Measurements from ENCODE around the gene RAB11FIP3. TPM values are rescaled to one million over a fixed set of nuclear protein-coding genes. Genes with fewer than 3 reads are reported as not detected.
A peak's percentile ranks its signal among the peaks of the same experiment; 100 is the strongest.
"Not testable (repeated sequence)": the region's sequence is repeated elsewhere in the genome, so short reads cannot be mapped to it uniquely, and the experiment has no call there.

Gene RAB11FIP3
- total and polyA plus RNA-seq, 5 donors from 2014 or later = 1.0 to 34.5 (median 1.5) TPM

GRCh38 chr16:483341-484075 lies 58.1 kb downstream of the RAB11FIP3 start:
- no peaks in the 10 kb centered on the region for H3K27me3 ChIP-seq (ENCODE audit: control insufficient read depth, insufficient read depth, low read length)
- H3K27ac ChIP-seq (ENCODE audit: insufficient read depth, low read length, poor library complexity, severe bottlenecking) = no peak overlapping the region
- no peak for ATAC-seq (ENCODE audit: low read depth in 2 of 2)
- H3K36me3 Mint-ChIP-seq = peaks cover 9% of the 10 kb centered on the region
- no peak overlapping the region for H3K27ac Mint-ChIP-seq
- no peak overlapping the region for H3K4me3 ChIP-seq (ENCODE audit: low read depth, low read length)
- H3K4me3 Mint-ChIP-seq = no peak overlapping the region
- no peaks in the 10 kb centered on the region for H3K27me3 Mint-ChIP-seq
- H3K36me3 ChIP-seq (ENCODE audit: control insufficient read depth, insufficient read depth, low read length) = peaks cover 4% of the 10 kb centered on the region
- no peaks in the 10 kb centered on the region for H3K4me1 ChIP-seq (ENCODE audit: control insufficient read depth, insufficient read depth, low read length, poor library complexity, severe bottlenecking)
- H3K9me3 ChIP-seq (ENCODE audit: control insufficient read depth in 2 of 2, low read length in 2 of 2) = no peaks in the 10 kb centered on the region
- no peak for DNase-seq
- H3K9me3 Mint-ChIP-seq = no peaks in the 10 kb centered on the region
- H3K4me1 Mint-ChIP-seq = no peaks in the 10 kb centered on the region

GRCh38 chr16:489606-490005 lies 64.2 kb downstream of the RAB11FIP3 start:
- H3K36me3 ChIP-seq (ENCODE audit: control insufficient read depth, insufficient read depth, low read length) = peaks cover 11% of the 10 kb centered on the region
- Mint-ChIP-seq H3K4me3 (no peak overlapping the region), H3K27me3 (no peaks in the 10 kb centered on the region), H3K27ac (no peak overlapping the region), H3K4me1 (no peaks in the 10 kb centered on the region), H3K36me3 (peaks cover 14% of the 10 kb centered on the region), H3K9me3 (no peaks in the 10 kb centered on the region)
- H3K4me1 ChIP-seq (ENCODE audit: control insufficient read depth, insufficient read depth, low read length, poor library complexity, severe bottlenecking) = no peaks in the 10 kb centered on the region
- no peaks in the 10 kb centered on the region for H3K27me3 ChIP-seq (ENCODE audit: control insufficient read depth, insufficient read depth, low read length)
- H3K4me3 ChIP-seq (ENCODE audit: low read depth, low read length) = no peak overlapping the region
- no peak overlapping the region for H3K27ac ChIP-seq (ENCODE audit: insufficient read depth, low read length, poor library complexity, severe bottlenecking)
- DNase-seq (no peak), ATAC-seq (ENCODE audit: low read depth in 2 of 2) (no peak)
- H3K9me3 ChIP-seq (ENCODE audit: control insufficient read depth in 2 of 2, low read length in 2 of 2) = no peaks in the 10 kb centered on the region

GRCh38 chr16:490768-491167 lies 65.3 kb downstream of the RAB11FIP3 start:
- H3K9me3 Mint-ChIP-seq = no peaks in the 10 kb centered on the region
- no peak overlapping the region for H3K4me3 Mint-ChIP-seq
- no peak overlapping the region for H3K27ac ChIP-seq (ENCODE audit: insufficient read depth, low read length, poor library complexity, severe bottlenecking)
- H3K4me1 ChIP-seq (ENCODE audit: control insufficient read depth, insufficient read depth, low read length, poor library complexity, severe bottlenecking) = no peaks in the 10 kb centered on the region
- H3K27me3 ChIP-seq (ENCODE audit: control insufficient read depth, insufficient read depth, low read length) = no peaks in the 10 kb centered on the region
- ATAC-seq (ENCODE audit: low read depth in 2 of 2) (no peak), DNase-seq (no peak)
- peaks cover 0 to 4% (median 0%) of the 10 kb centered on the region in 4 donors for H3K4me1 Mint-ChIP-seq
- H3K36me3 ChIP-seq (ENCODE audit: control insufficient read depth, insufficient read depth, low read length) = peaks cover 11% of the 10 kb centered on the region
- no peak overlapping the region for H3K27ac Mint-ChIP-seq
- H3K36me3 Mint-ChIP-seq = peaks cover 14% of the 10 kb centered on the region
- H3K27me3 Mint-ChIP-seq = no peaks in the 10 kb centered on the region
- no peak overlapping the region for H3K4me3 ChIP-seq (ENCODE audit: low read depth, low read length)
- no peaks in the 10 kb centered on the region for H3K9me3 ChIP-seq (ENCODE audit: control insufficient read depth in 2 of 2, low read length in 2 of 2)

- no peak for ATAC-seq (ENCODE audit: low read depth in 2 of 2)
- H3K36me3 ChIP-seq (ENCODE audit: control insufficient read depth, insufficient read depth, low read length) = peaks cover 11% of the 10 kb centered on the region
- Mint-ChIP-seq H3K27me3 (no peaks in the 10 kb centered on the region), H3K4me1 (peaks cover 0 to 4% (median 0%) of the 10 kb centered on the region in 4 donors), H3K4me3 (no peak overlapping the region), H3K9me3 (no peaks in the 10 kb centered on the region), H3K36me3 (peaks cover 14% of the 10 kb centered on the region), H3K27ac (no peak overlapping the region)
- H3K4me3 ChIP-seq (ENCODE audit: low read depth, low read length) = no peak overlapping the region
- DNase-seq = no peak
- H3K4me1 ChIP-seq (ENCODE audit: control insufficient read depth, insufficient read depth, low read length, poor library complexity, severe bottlenecking) = no peaks in the 10 kb centered on the region
- no peak overlapping the region for H3K27ac ChIP-seq (ENCODE audit: insufficient read depth, low read length, poor library complexity, severe bottlenecking)
- no peaks in the 10 kb centered on the region for H3K27me3 ChIP-seq (ENCODE audit: control insufficient read depth, insufficient read depth, low read length)
- no peaks in the 10 kb centered on the region for H3K9me3 ChIP-seq (ENCODE audit: control insufficient read depth in 2 of 2, low read length in 2 of 2)
Measured at GRCh38 chr16:491220-491919, 65.9 kb downstream of the RAB11FIP3 start.

GRCh38 chr16:492211-492875 lies 66.9 kb downstream of the RAB11FIP3 start:
- no peaks in the 10 kb centered on the region for H3K9me3 Mint-ChIP-seq
- Histone ChIP-seq H3K4me3 (ENCODE audit: low read depth, low read length) (no peak overlapping the region), H3K27me3 (ENCODE audit: control insufficient read depth, insufficient read depth, low read length) (no peaks in the 10 kb centered on the region), H3K9me3 (ENCODE audit: control insufficient read depth in 2 of 2, low read length in 2 of 2) (no peaks in the 10 kb centered on the region), H3K4me1 (ENCODE audit: control insufficient read depth, insufficient read depth, low read length, poor library complexity, severe bottlenecking) (no peaks in the 10 kb centered on the region), H3K27ac (ENCODE audit: insufficient read depth, low read length, poor library complexity, severe bottlenecking) (no peak overlapping the region), H3K36me3 (ENCODE audit: control insufficient read depth, insufficient read depth, low read length) (peaks cover 11% of the 10 kb centered on the region)
- peaks cover 19% of the 10 kb centered on the region for H3K36me3 Mint-ChIP-seq
- peaks cover 0 to 4% (median 0%) of the 10 kb centered on the region in 4 donors for H3K4me1 Mint-ChIP-seq
- no peaks in the 10 kb centered on the region for H3K27me3 Mint-ChIP-seq
- H3K4me3 Mint-ChIP-seq = no peak overlapping the region
- H3K27ac Mint-ChIP-seq = no peak overlapping the region
- no peak for DNase-seq
- ATAC-seq (ENCODE audit: low read depth in 2 of 2) = no peak

GRCh38 chr16:494676-495075 lies 69.2 kb downstream of the RAB11FIP3 start:
- not testable (repeated sequence) for H3K9me3 Mint-ChIP-seq; H3K4me1 ChIP-seq (ENCODE audit: control insufficient read depth, insufficient read depth, low read length, poor library complexity, severe bottlenecking); H3K4me3 ChIP-seq (ENCODE audit: low read depth, low read length); H3K9me3 ChIP-seq (ENCODE audit: control insufficient read depth in 2 of 2, low read length in 2 of 2); H3K27me3 ChIP-seq (ENCODE audit: control insufficient read depth, insufficient read depth, low read length); ATAC-seq (ENCODE audit: low read depth in 2 of 2); H3K36me3 ChIP-seq (ENCODE audit: control insufficient read depth, insufficient read depth, low read length); DNase-seq; H3K4me1 Mint-ChIP-seq; H3K4me3 Mint-ChIP-seq; H3K27ac ChIP-seq (ENCODE audit: insufficient read depth, low read length, poor library complexity, severe bottlenecking); H3K27ac Mint-ChIP-seq; H3K27me3 Mint-ChIP-seq
- peaks cover 17% of the 10 kb centered on the region for H3K36me3 Mint-ChIP-seq

GRCh38 chr16:495127-495748 lies 69.8 kb downstream of the RAB11FIP3 start:
- Mint-ChIP-seq H3K27ac (peak overlapping the region in 1 of 3 donors; percentile 61), H3K9me3 (no peaks in the 10 kb centered on the region), H3K4me3 (no peak overlapping the region), H3K36me3 (peaks cover 17% of the 10 kb centered on the region), H3K27me3 (no peaks in the 10 kb centered on the region), H3K4me1 (peaks cover 0 to 4% (median 0%) of the 10 kb centered on the region in 4 donors)
- no peak overlapping the region for H3K4me3 ChIP-seq (ENCODE audit: low read depth, low read length)
- DNase-seq (peak in 2 of 3 donors; percentile 13 to 60), ATAC-seq (ENCODE audit: low read depth in 2 of 2) (no peak)
- no peak overlapping the region for H3K27ac ChIP-seq (ENCODE audit: insufficient read depth, low read length, poor library complexity, severe bottlenecking)
- H3K27me3 ChIP-seq (ENCODE audit: control insufficient read depth, insufficient read depth, low read length) = no peaks in the 10 kb centered on the region
- H3K36me3 ChIP-seq (ENCODE audit: control insufficient read depth, insufficient read depth, low read length) = no peaks in the 10 kb centered on the region
- no peaks in the 10 kb centered on the region for H3K4me1 ChIP-seq (ENCODE audit: control insufficient read depth, insufficient read depth, low read length, poor library complexity, severe bottlenecking)
- no peaks in the 10 kb centered on the region for H3K9me3 ChIP-seq (ENCODE audit: control insufficient read depth in 2 of 2, low read length in 2 of 2)

Data from CD4-positive, CD25-positive, alpha-beta regulatory T cell (primary cell).